HL-60/S4 treated with phorbol 12-myristate 13-acetate at 8.2 ng/mL for 4 days and 3 days (cell line): ENCODE results near the gene BATF3.

Experiments used
- in situ Hi-C: fragments of 300-500 bp; cut with MboI; formaldehyde crosslinking; loops from 2 replicates; pipeline ENCODE4 v1.15.0; 2022; ENCODE audit warnings: low sequenced_read_pairs

Gene BATF3

DNA sequence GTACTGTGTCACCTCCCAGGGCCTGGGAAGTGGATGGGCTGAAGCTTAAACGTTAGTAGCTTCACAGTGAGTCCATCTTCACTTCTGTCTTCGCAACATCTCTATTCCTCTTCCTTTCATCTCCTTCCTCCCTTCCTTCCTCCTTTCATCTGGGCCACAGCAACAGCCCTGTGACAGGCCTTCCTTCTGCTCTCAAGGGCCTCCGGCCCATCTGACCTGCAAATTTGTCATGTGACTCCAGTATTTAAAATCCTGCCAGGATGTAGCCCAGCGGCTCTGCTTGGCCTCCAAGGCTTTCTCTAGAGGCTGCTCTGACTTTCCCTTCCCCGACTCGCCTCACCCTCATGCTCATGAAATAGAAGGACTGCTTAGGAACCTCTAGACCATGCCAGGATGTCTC, 10.9 kb upstream of the BATF3 start:
- in situ Hi-C loops, result no loop called here

DNA sequence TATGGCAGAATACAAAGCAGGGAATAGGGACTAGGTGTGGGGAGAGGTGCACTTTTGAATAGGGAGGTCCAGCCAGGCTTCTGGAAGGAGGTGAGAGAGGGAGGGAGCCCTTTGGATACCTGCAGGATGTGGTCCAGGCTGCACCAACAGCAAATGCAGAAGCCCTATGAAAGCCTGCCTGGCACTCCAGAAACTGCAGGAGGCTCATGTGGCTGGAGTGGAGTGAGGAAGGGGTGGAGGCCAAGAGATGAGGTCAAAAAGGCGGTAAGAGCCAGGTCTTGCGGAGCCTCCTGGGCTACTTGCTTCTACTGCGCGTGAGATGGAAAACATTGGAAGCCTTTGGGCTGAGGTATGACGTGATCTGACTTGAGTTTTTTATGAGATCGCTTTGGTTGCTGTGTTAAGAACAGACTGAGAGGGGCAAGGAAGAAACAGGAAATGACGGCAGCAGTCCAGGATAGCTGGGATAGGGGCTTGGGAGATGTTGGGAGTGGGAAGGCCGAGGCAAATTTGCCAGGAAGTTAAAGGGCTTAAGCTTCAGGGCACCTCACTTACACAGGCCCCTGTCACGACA, 4.4 kb upstream of the BATF3 start:
- in situ Hi-C loops, result no loop called here

DNA sequence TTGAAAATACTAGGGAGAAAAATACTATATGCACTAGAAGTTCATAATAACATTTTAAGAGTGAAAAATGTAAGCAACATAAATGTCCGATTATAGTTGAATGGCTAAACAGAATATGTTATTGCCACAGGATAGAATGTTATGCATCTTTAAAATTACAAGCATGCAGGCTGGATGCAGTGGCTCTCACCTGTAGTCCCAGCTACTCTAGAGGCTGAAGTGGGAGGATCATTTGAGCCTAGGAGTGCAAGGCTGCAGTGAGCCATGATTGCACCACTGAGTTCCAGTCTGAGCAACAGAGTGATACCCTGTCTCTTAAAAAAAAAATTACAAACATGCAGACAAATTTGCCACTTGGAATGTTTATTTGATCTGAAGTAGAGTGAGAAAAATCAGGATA, 3.0 kb upstream of the BATF3 start:
- in situ Hi-C loops, result no loop called here

DNA sequence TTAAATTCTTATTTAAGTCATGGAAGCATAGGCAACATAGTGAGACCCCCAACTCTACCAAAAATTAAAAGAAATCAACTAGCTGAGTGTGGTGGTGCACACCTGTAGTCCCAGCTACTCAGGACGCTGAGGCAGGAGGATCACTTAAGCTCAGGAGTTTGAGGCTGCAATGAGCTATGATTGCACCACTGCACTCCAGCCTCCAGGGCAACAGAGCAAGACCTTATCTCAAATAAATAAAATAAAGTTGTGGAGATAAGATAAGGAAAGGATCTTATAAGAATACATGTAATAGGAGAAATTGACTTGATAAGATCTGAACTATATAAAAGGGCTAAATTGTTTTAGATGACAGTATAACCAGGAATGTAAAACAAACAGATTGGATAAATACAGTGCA, 2.3 kb upstream of the BATF3 start:
- in situ Hi-C loops, result no loop called here

DNA sequence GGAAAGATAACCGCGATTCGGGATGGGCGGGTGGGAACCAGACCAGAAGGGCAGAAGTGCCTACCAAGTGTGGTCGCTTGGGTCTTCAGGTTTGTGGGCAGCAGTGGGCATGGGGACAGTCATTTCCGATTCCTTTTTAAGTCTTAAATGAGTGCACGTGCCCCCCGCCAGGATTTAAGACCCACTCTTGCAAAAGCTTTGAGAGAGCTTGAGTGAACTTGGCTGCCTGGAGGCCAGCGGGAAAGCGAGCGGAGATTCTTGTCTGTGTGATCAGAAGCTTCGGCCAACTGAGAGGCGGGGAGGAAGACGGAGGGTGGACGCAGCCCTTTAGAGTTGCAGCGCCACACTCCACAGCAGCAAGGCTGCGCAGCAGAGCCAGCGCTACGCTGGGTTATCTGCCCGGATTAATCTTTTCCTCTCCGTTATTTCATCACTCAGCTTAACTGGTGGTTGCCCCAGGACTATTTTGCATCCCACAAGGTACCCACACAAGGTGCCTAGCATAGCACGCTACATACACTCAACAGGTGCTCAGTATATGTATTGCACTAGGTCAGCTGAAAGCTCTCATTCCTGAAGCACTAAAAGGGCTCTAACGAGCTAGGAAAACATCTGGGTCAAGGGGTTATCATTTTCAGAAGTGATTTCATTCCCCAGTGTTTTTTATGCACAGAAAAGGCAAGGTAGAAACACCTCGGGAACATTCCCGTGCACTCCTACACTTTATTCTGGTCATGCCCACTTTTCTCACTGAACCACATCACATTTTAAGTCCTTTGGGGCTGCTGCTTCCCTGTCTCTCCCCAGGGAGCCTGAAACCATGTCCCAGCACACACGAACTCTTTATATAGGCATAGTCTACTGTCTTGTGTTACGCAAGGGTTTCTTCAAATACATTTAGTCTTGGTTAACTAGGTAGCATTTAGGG, 1.5 kb upstream of the BATF3 start:
- in situ Hi-C loops, result no loop called here

DNA sequence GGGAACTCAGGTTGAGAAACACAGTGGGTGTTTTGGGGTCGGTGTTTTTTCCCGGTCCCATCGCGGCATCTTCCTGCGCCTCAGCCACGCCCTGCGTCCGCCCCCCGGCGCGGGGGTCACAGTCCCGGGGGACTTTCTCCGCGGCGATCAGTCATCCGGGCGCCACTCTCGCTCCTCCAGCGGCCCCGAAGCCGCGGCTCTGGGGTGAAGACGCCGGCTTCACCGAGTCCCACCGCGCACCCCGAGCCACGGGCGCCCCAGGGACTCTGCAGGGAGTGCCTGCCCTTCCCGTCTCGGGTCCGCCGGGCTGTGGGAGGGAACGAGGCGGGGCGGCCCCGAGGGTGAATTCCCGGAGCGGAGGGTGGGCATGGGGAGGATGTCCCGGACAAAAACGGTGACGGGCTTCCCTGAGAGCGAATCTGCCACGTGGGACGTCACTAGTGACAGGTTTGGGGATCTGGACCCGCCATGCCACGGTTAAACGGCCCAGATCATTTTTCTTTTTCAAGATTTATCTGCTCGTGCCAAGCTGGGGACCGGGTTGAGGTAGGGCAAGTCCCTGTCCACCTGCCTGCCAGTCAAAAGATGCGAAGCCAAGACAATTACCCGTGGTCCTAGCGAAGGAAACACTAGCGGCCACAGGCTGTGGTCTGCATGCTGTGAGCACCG, 717 bp upstream of the BATF3 start:
- in situ Hi-C loops, result no loop called here

DNA sequence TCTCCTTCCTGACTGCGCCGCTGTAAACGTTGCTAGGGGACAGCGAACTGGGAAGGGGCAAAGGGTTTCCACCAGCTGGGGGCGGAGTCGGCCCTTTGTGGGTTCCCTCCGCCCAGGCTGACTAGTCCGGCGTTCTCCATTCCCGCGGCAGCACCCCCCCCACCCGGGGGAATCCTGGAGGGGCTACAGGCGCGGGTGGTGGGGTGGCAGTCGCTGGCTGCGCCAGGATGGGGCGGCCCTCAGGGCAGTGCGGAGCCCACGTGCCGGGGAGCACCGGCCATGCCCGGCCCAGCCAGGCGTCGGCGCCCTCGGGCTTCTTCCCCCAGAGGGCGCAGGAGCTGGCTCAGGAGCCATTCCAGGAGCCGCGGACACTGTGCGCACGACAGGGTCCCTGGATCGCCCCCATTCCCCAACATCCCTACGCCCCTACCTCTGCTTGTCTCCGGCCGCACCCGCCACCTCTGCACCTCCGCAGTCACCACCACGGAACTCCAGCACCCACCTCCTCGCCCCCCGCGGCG, 476 bp downstream of the BATF3 start:
- in situ Hi-C loops, result no loop called here

DNA sequence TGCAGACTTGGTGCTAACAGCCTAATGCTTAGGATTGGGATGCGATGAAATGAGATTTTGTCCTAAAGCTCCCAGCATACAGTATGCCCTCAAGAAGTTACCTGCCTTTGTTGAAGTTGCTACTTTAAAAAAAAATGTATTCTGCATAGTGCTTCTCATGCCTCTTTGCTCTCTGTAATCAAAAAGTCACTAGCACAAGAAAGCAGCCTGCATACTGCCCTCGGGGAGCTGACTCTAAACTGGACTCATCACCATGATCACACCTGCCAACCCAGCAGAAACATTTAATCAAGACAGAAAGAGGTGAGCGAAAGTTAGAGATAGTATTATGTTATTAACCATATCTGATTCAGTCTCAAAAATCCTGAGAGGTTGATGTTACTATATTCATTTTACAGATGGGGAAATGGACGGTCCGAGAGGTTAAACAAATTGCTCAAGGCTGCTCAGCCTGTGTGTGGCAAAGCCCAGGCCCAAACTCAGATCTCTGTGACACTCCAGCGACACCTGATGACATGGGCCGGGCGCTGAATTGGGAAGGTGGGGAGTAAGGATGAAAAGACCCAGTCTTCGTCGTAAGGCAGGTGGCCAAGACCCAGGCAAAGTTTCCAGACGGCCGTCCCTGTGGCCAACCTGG, 1.1 kb downstream of the BATF3 start:
- in situ Hi-C loops, result no loop called here

DNA sequence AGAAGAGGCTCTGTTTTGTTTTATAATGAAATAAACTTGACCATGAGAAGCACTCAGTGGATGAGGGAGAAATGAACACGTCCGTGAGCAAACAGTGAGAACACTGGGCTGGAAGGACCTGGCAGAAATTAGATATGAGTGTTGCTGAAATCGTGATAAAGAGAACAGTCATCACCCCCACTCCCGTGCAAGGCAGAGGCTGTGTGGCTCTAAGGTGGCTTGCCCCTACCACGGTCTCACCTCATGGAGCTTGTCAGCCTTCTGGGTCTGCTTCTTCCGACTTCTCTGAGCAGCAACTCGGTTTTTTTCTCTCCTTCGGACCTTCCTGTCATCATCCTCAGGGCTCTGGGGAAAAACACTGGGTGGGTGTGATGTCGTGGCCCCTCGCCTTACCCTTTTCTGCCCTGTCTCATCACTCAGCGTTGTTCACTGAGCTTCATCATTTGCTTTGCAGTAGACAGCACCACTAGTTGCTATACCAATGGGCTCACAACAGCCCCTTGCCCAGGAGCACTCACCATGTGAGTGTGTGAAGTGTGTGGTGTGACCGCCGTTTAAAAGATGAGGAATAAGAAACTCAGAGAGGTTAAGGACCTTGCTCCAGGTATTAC, 2.8 kb downstream of the BATF3 start:
- in situ Hi-C loops, result no loop called here

DNA sequence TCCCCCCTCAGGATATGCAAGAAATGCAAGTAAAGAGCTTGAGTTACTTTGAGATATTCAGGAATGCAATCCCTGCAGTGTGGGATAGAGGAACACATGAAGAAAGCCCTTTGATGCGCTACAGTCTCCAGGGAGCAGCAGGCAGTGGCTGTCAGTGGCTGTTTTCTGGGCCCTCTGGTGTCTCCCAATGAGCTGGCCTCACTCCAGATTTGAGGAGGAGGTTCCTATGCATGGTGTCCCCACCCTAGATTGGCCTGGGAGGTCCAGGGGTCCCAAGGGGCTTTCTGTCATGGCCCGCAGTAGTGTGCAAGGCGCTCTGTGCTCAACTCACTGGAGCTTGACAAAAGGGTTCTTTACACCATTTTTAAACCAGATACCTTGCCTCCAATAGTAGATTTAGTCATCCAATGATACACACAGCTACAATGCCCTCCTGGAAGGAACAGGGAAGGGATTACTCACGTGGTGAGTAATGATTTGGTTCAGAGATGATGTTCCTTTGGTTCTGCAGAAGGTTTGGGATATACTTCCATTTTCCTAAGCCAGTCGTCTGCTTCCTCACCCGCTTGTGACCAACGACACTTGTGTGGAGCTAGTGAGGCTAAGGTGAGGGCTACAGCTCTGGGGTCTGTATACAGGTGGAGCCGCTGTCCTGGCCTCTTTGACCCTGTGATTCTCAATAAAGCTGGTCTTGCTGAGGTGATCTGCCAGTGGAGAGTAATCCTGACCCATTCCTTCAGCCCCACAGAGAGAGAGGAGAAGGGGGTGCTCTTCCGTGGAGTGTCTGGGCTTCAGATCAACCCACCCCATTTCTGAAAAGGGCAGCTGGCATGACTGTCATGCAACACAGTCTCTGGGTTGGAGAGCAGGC, 6.6 kb downstream of the BATF3 start:
- in situ Hi-C loops, result no loop called here

DNA sequence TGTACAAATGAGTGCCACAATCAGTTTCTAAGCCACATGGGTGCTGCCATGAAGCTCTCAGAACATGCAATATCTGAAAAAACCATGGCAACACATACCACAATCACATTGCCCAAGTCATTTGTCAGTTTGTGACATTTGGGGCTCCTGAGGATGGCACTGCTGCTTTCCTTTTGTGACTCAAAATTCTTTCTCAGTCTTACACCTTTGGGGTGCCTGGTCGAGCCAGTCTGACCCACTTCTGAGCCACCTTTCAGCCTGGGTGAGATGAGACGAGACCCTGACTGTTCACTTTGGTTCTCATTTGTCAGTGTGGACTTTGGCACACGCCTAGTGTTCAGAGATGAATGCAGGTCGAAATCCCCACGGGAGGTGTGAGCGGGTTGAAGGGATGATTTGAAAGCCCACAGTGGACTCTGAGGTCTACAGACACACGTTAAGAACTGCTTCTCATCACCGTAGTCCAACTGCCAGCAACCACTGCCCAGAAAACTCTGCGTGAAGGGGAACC, 8.0 kb downstream of the BATF3 start:
- in situ Hi-C loops, result no loop called here

DNA sequence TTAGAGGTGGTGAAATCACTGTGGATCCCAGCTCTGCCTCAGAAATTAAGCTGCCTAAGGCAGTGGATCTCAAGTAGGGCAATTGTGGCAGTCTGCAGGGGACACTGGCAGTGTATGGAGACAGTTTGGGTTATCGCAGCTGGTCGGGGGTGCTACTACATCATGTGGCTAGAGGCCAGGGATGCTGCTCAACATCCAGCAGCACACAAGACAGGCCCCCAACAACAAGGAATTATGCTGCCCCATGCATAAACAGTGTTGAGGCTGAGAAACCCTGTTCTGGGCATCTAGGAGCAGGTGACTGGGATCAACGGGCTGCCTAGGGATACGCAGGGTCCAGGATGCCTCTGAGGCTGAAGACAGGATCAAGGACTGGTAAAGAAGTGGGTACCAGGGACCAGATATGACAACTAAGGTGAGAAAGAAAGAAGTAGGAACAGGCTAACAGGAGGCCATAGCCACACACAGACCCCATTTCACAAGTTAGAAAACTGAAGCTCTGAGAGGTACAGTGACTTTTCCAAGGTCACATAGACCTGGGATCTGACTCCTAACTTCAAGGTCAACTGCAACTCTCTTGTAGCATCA, 8.7 kb downstream of the BATF3 start:
- in situ Hi-C loops, result no loop called here

DNA sequence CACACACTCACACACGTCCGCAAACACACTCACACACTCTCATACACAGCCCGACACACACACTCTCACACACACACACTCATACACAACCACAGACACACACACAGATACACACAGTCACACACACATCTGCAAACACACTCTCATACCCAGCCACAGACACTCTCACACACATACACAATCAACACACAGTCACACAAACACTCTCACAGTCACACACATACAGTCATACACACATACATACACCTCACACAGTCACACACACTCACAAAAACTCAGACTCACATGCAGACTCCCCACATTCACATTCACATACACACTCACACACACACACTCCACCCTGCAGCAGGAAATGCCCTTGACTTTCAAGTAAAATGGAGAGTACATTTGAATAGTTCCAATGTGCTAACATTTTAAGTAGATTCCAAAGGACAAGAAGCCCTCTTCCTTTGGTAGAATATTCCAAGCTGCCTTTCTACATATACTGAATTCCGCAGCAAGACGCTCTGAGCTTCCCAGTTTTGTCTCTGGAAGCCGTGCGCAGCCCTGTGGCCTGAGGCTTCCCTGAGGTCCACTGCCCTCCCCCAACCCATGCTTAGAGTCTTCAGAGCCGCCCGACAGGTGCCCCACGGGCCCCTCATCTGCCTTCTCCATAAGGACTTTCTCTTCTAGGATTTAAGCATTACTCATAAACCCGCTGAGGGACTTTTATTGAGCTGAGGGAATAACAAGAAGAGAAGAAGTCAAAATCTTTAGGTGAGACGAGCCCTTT, 9.7 kb downstream of the BATF3 start:
- in situ Hi-C loops, result no loop called here

DNA sequence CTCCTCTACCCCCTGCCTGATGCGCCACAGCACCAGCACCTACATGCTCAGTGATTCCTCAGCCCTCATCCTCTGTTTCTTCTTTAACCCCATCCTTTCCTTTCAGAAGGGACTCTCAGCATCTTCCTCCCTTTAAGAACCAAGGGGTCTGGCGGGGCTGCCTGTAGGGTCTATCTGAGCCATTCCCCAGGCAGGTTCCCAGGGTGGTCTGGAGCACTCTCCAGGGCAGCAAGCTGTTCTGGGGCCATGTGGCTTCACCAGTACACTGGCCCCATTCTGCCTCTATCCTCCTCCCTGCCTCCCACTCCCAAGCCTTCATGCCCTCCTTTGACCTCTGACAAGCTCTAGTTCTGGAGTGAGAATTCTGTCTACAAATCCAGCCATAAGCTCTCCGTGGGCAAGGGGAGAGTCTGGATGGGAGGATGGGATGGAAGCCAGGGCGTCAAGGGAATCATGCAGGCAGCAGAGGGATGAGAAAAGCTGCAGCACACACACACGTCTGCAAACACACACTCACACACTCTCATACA, 10.4 kb downstream of the BATF3 start:
- in situ Hi-C loops, result no loop called here

DNA sequence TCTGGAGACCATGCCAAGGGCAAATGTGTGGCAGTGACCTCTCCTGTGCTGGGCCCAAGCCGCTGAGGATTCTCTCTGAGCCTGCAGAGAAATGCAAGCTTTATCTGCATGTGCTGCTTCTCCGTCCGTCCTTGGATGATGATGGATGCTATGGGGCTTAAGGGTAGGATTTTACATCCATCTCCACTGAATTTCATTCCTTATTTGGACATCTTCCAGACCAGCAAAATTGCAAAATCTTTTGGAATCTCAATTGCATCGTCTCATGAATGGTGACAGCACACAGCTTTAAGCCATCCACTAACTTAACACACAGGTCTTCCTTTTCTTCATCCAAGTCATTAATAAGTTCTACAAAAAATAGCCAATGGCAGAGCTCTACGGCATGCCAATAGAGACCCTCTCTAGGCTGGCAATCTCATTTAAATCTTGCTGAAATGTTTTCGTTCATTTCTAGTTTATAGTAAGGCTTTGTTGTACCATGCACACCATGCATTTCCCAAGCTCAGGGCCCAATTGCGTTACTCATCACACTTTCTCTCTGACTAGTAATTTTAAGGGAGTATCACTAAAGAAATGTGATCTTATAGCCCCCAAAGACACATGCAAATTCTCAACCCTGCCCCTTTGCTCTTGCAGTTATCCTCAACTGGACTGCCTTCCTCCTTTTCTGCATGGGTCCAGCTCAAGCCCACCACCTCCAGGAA, 11.1 kb downstream of the BATF3 start:
- in situ Hi-C loops, result no loop called here

DNA sequence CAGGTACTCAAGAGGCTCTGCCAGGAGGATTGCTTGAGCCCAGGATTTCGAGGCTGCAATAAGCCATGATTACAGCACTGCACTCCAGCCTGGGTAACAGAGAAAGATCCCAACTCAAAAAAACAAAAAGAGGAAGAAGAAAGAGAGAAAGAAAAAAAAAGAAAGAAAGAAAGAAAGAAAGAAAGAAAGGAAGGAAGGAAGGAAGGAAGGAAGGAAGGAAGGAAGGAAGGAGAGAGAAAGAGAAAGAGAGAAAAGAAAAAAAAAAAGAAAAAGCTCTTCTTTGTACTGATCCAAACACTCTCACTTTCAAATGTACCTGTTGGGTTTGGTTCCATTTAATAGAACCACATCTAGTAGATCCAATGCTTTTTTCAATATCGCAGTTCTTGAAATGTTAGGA, 11.8 kb downstream of the BATF3 start:
- in situ Hi-C loops, result no loop called here

DNA sequence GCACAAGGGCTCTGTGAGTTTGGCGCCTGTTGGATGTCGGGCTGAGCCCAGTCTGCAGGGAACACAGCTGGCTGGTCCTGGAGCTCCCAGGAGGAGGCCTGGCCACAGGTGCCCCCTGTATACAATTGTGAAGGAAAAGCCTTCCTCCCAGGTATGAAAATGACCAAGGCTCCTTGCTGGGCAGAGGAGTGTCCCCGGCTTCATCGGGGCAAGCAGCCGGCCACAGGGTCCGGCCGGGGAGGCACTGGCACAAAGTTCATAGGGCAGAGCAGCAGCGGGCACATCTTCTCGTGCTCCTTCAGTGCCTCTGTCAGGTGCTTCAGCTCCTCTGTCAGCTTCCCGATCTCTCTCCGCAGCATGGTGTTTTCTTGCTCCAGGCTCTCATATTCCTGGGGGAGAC, 13.0 kb downstream of the BATF3 start:
- in situ Hi-C loops, result no loop called here

DNA sequence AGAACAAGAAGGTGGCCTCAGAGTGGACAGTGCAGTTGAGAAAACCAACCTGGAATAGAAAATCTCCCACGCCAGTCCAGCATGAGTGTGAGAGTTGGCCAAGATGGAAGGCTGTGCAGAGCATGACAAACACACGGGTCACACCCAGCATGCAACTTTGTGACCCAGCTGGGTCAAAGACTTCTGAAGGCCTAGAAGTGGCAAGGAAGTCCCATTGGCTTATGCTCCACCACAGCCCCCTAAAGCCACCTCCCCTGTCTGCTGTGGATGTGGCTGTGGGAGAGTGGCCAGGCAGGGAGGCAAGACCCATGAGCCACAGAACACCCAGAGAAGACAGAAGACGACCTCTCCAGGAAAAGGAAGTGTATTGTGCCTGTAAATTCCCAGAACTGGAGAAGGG, 13.6 kb downstream of the BATF3 start:
- in situ Hi-C loops, result no loop called here
